H1 (cell line): ENCODE results near the gene SFXN4. TPM values are rescaled to one million over a fixed set of nuclear protein-coding genes. Genes with fewer than 3 reads are reported as not detected.

Source experiments
- CTCF ChIA-PET: fragments of 300-600 bp; sonication (Branson Sonifier 250); formaldehyde crosslinking; loops from one replicate; lab custom pipeline; 2021; ENCODE audit not compliant: partially characterized antibody; lab: Charles Lee
- POLR2A ChIA-PET: fragments of 300-600 bp; sonication (Branson Sonifier 250); formaldehyde crosslinking; loops from one replicate; lab custom pipeline; 2021; ENCODE audit warnings: inconsistent platforms; ENCODE audit not compliant: partially characterized antibody; lab: Charles Lee
- DNase-seq, 2 experiments: peaks; one replicate each; pipeline versions ENCODE4 v3.0.0 to v3.0.0-alpha.2; 2010 to 2022; ENCODE audit warnings: low spot score in 2 of 2, low read depth in 1 of 2, mixed read lengths in 1 of 2
- FAIRE-seq: peaks from 2 replicates; lab custom pipeline; 2011; peaks lifted over from hg19 to GRCh38; lab: Jason Lieb, UNC
- H2AFZ ChIP-seq: 2 replicates; pipeline ENCODE4 v1.8.1; 2012; ENCODE audit warnings: low read length, inconsistent platforms
- H2AK5ac ChIP-seq: 2 replicates; pipeline ENCODE4 v1.6.1; 2013; ENCODE audit warnings: low read depth, low read length
- H2BK120ac ChIP-seq: replicated peaks from 2 replicates; pipeline ENCODE3; 2013; ENCODE audit warnings: low read depth, low read length, inconsistent platforms
- H2BK12ac ChIP-seq: 2 replicates; pipeline ENCODE4 v1.6.1; 2013; ENCODE audit warnings: low read depth, low read length
- H2BK15ac ChIP-seq: 2 replicates; pipeline ENCODE4 v1.6.1; 2013; ENCODE audit warnings: low read length
- H2BK20ac ChIP-seq: 2 replicates; pipeline ENCODE4 v1.6.1; 2013; ENCODE audit warnings: low read length
- H2BK5ac ChIP-seq: 2 replicates; pipeline ENCODE4 v1.6.1; 2013; ENCODE audit warnings: low read depth, low read length
- H3K14ac ChIP-seq: 2 replicates; pipeline ENCODE4 v1.6.1; 2013; ENCODE audit warnings: inconsistent platforms; ENCODE audit not compliant: insufficient read length
- H3K18ac ChIP-seq: 2 replicates; pipeline ENCODE4 v1.6.1; 2013; ENCODE audit warnings: low read length; ENCODE audit errors: extremely low read depth
- H3K23ac ChIP-seq: 2 replicates; pipeline ENCODE4 v1.6.1; 2013; ENCODE audit warnings: inconsistent platforms; ENCODE audit not compliant: insufficient read length
- H3K23me2 ChIP-seq: 2 replicates; pipeline ENCODE4 v1.6.1; 2013; ENCODE audit warnings: low read depth, low read length
- H3K27ac ChIP-seq: 2 replicates; pipeline ENCODE4 v1.6.1; 2011; ENCODE audit warnings: low read depth, low read length, inconsistent platforms
- H3K27me3 ChIP-seq, 4 experiments: replicated peaks in 1 of 4; 1 replicate in 1 of 4; 2 replicates in 3 of 4; pipeline versions ENCODE4 v1.6.1 to v1.8.1; 2011 to 2013; ENCODE audit warnings: low read length in 3 of 4, mild to moderate bottlenecking in 3 of 4, inconsistent platforms in 2 of 4, mixed read lengths in 2 of 4, moderate library complexity in 1 of 4; ENCODE audit not compliant: control insufficient read depth in 3 of 4, insufficient read depth in 3 of 4; ENCODE audit errors: extremely low read depth in 1 of 4
- H3K36me3 ChIP-seq, 4 experiments: 2 replicates each; pipeline versions ENCODE4 v1.6.1 to v1.8.1; 2011 to 2013; ENCODE audit warnings: mild to moderate bottlenecking in 4 of 4, low read length in 3 of 4, moderate library complexity in 2 of 4, control low read depth in 1 of 4, inconsistent platforms in 1 of 4; ENCODE audit not compliant: insufficient read depth in 4 of 4, control insufficient read depth in 2 of 4
- H3K4ac ChIP-seq: replicated peaks from 2 replicates; pipeline ENCODE3; 2013; ENCODE audit warnings: low read length, low read depth, mixed read lengths, inconsistent platforms; ENCODE audit not compliant: insufficient read length
- H3K4me1 ChIP-seq, 4 experiments: replicated peaks in 1 of 4; 1 replicate in 1 of 4; 2 replicates in 3 of 4; pipeline versions ENCODE4 v1.6.1 to v1.8.1; 2011 to 2013; ENCODE audit warnings: low read length in 3 of 4, inconsistent platforms in 2 of 4, mixed read lengths in 1 of 4; ENCODE audit not compliant: insufficient read depth in 4 of 4, control insufficient read depth in 3 of 4
- H3K4me2 ChIP-seq, 2 experiments: 2 replicates each; pipeline versions ENCODE4 v1.6.1 to v1.8.1; 2011 to 2013; ENCODE audit warnings: low read depth in 2 of 2, low read length in 2 of 2, control low read depth in 1 of 2, inconsistent platforms in 1 of 2, mild to moderate bottlenecking in 1 of 2; ENCODE audit not compliant: insufficient read depth in 1 of 2
- H3K4me3 ChIP-seq, 4 experiments: fragments of 200-600, 300-600 bp in 1 of 4; sonication (generic), shearing (Covaris generic), sonication (Bioruptor Twin) in 1 of 4; 2 replicates each; pipeline versions ENCODE4 v1.5.1 to v1.8.1; 2011 to 2016; ENCODE audit warnings: low read length in 4 of 4, low read depth in 3 of 4, control low read depth in 2 of 4, inconsistent platforms in 2 of 4, mild to moderate bottlenecking in 2 of 4, mixed read lengths in 1 of 4, moderate library complexity in 1 of 4; ENCODE audit not compliant: insufficient read depth in 2 of 4; ENCODE audit errors: extremely low read depth in 1 of 4
- H3K56ac ChIP-seq: replicated peaks from 2 replicates; pipeline ENCODE3; 2013; ENCODE audit warnings: low read depth, mild to moderate bottlenecking, mixed read lengths, low read length, inconsistent platforms; ENCODE audit not compliant: insufficient read length
- H3K79me1 ChIP-seq: 2 replicates; pipeline ENCODE4 v1.6.1; 2013; ENCODE audit warnings: low read depth, low read length, control low read depth
- H3K79me2 ChIP-seq, 2 experiments: 2 replicates each; pipeline versions ENCODE4 v1.6.1 to v1.8.1; 2012 to 2013; ENCODE audit warnings: low read length in 2 of 2, mild to moderate bottlenecking in 2 of 2, inconsistent platforms in 1 of 2; ENCODE audit not compliant: insufficient read depth in 2 of 2, control insufficient read depth in 1 of 2
- H3K9ac ChIP-seq, 4 experiments: replicated peaks in 1 of 4; 1 replicate in 1 of 4; 2 replicates in 3 of 4; pipeline versions ENCODE4 v1.6.1 to v1.8.1; 2011 to 2013; ENCODE audit warnings: low read depth in 3 of 4, low read length in 3 of 4, control low read depth in 2 of 4, mild to moderate bottlenecking in 2 of 4, moderate library complexity in 2 of 4, inconsistent platforms in 1 of 4; ENCODE audit errors: extremely low read depth in 1 of 4
- H3K9me3 ChIP-seq, 2 experiments: 2 replicates each; pipeline versions ENCODE4 v1.6.1 to v1.8.1; 2012 to 2013; ENCODE audit warnings: mild to moderate bottlenecking in 2 of 2, moderate library complexity in 2 of 2, control low read depth in 1 of 2, inconsistent platforms in 1 of 2, low read depth in 1 of 2, low read length in 1 of 2, mixed read lengths in 1 of 2; ENCODE audit not compliant: insufficient read depth in 2 of 2
- H4K20me1 ChIP-seq, 2 experiments: replicated peaks in 1 of 2; 2 replicates each; pipeline versions ENCODE3 to v1.8.1; 2011 to 2013; ENCODE audit warnings: inconsistent platforms in 2 of 2, low read length in 2 of 2, mild to moderate bottlenecking in 1 of 2; ENCODE audit not compliant: insufficient read depth in 2 of 2, control insufficient read depth in 1 of 2
- H4K5ac ChIP-seq: 2 replicates; pipeline ENCODE4 v1.6.1; 2013; ENCODE audit warnings: low read length, low read depth, mixed read lengths, inconsistent platforms; ENCODE audit not compliant: insufficient read length
- H4K8ac ChIP-seq: 2 replicates; pipeline ENCODE4 v1.8.0; 2013; ENCODE audit warnings: mild to moderate bottlenecking, moderate library complexity, low read length, inconsistent platforms; ENCODE audit not compliant: insufficient read depth; ENCODE audit errors: extremely low read depth
- H4K91ac ChIP-seq: replicated peaks from 2 replicates; pipeline ENCODE3; 2013; ENCODE audit warnings: low read length, mixed read lengths, inconsistent platforms; ENCODE audit not compliant: insufficient read length
- CREB1 ChIP-seq: IDR thresholded peaks from 2 replicates; pipeline ENCODE4 v1.6.1; 2012; ENCODE audit warnings: inconsistent platforms
- CTCF ChIP-seq, 3 experiments: IDR thresholded peaks; 1 replicate in 2 of 3; 2 replicates in 1 of 3; pipeline versions ENCODE4 v1.5.1 to v1.6.1; 2011; ENCODE audit warnings: low read length in 3 of 3, mild to moderate bottlenecking in 3 of 3, inconsistent platforms in 2 of 3, low read depth in 1 of 3, moderate library complexity in 1 of 3; ENCODE audit not compliant: insufficient read depth in 1 of 3; ENCODE audit errors: control extremely low read depth in 1 of 3
- FOSL1 ChIP-seq: IDR thresholded peaks from 2 replicates; pipeline ENCODE4 v1.6.1; 2011; ENCODE audit warnings: mild to moderate bottlenecking, low read depth, low read length, moderate library complexity; ENCODE audit not compliant: insufficient read depth
- GABPA ChIP-seq: IDR thresholded peaks from 2 replicates; pipeline ENCODE4 v1.6.1; 2011; ENCODE audit warnings: mild to moderate bottlenecking, low read length, moderate library complexity, borderline replicate concordance; ENCODE audit not compliant: insufficient read depth
- NRF1 ChIP-seq: IDR thresholded peaks from 2 replicates; pipeline ENCODE4 v1.6.1; 2011; ENCODE audit warnings: mild to moderate bottlenecking, low read depth, low read length, improper control_type of control experiment
- POU5F1 ChIP-seq: IDR thresholded peaks from 2 replicates; pipeline ENCODE4 v1.6.1; 2011; ENCODE audit warnings: low read depth, mild to moderate bottlenecking, low read length, moderate library complexity
- SP2 ChIP-seq: IDR thresholded peaks from 2 replicates; pipeline ENCODE4 v1.6.1; 2012; ENCODE audit warnings: mild to moderate bottlenecking, low read length, inconsistent platforms
- SRF ChIP-seq: IDR thresholded peaks from 2 replicates; pipeline ENCODE4 v1.6.1; 2011; ENCODE audit warnings: mild to moderate bottlenecking, low read depth, low read length, moderate library complexity
- TAF1 ChIP-seq: IDR thresholded peaks from 2 replicates; pipeline ENCODE4 v1.6.1; 2011; ENCODE audit warnings: mild to moderate bottlenecking, low read depth, low read length
- TAF7 ChIP-seq: optimal IDR thresholded peaks from 2 replicates; pipeline ENCODE3; 2011; ENCODE audit warnings: low read depth, mild to moderate bottlenecking, inconsistent platforms, low read length, moderate library complexity, borderline replicate concordance
- WGBS, 2 experiments: shearing (Covaris generic) in 1 of 2; methylation state at CpG; one replicate each; pipeline versions ENCODE4 v1.1.6 to v1.1.7; 2013 to 2015; ENCODE audit warnings: low lambda C conversion rate in 2 of 2, mixed read lengths in 2 of 2, inconsistent platforms in 1 of 2, low coverage in 1 of 2, missing lambda C conversion rate in 1 of 2; ENCODE audit not compliant: insufficient replicate concordance in 2 of 2, insufficient coverage in 1 of 2, insufficient read length in 1 of 2; ENCODE audit errors: extremely low coverage in 1 of 2, missing lambda C conversion rate in 1 of 2; 5-methylcytosine and 5-hydroxymethylcytosine counted together
- polyA plus RNA-seq, 7 experiments: library from polyadenylated mRNA; depleted of rRNA in 3 of 7; stranded (reverse) in 5 of 7; unstranded in 2 of 7; fragments of >200 nt in 5 of 7; fragments of 200-250 nt in 2 of 7; gene quantifications; 1 replicate in 5 of 7; 2 replicates in 1 of 7; 4 replicates in 1 of 7; pipeline versions ENCODE4 v1.2.1 to v1.2.3, GENCODE V29; 2011 to 2013; ENCODE audit warnings: missing spikeins in 2 of 7, mixed read lengths in 2 of 7
- total RNA-seq: library from RNA; stranded (reverse); fragmentation: NEBNext Ultra II Directional; extraction: Animal tissue kit (Norgen Biotek cat#: 25700); gene quantifications from 2 replicates; pipeline ENCODE4 v1.2.1, GENCODE V29; 2021

The SFXN4 gene
- total and polyA plus RNA-seq, 2 of the 8 experiments (the other 6 are each of a cell fraction or from before 2014, with no cell fraction given) = 15.4 to 21.6 TPM

GRCh38 chr10:119161680-119162451, 3.6 kb downstream of the SFXN4 start:
- H2BK5ac ChIP-seq = no peak overlapping the region
- no peak overlapping the region for H4K5ac ChIP-seq
- DNase-seq = no peak
- H3K79me2 ChIP-seq = no peaks in the 10 kb centered on the region
- no peak overlapping the region for H3K4me3 ChIP-seq
- FAIRE-seq = no peak
- H3K4ac ChIP-seq = no peak overlapping the region
- H2BK120ac ChIP-seq = no peak overlapping the region
- H2BK12ac ChIP-seq = no peak overlapping the region
- ChIA-PET POLR2A (interaction anchor here (0.9 to 1.5 kb wide), 3 partner anchors 9 to 17 kb away, joined by 5 to 10 read pairs (median 6); partner anchors contain the start of gene PRDX3), CTCF (interaction anchor here (0.6 to 1.6 kb wide), 5 partner anchors 12 to 261 kb away, joined by 3 to 4 read pairs (median 3); no protein-coding TSS in a partner anchor)
- H4K8ac ChIP-seq = no peak overlapping the region
- no peak overlapping the region for H2BK15ac ChIP-seq
- no peak overlapping the region for H3K27ac ChIP-seq
- H3K18ac ChIP-seq = no peak overlapping the region
- WGBS, 2 experiments = 88% methylated on average over 11 of the region's 11 CpGs; no CpG with 5 or more reads in 1 of the 2 experiments
- H3K4me2 ChIP-seq = no peak overlapping the region
- peaks cover 0 to 5% (median 0%) of the 10 kb centered on the region in 4 experiments; a peak in 2 of 7 replicates for H3K4me1 ChIP-seq
- no peak overlapping the region for H3K9ac ChIP-seq
- no peaks in the 10 kb centered on the region; a peak in 2 of 8 replicates for H3K36me3 ChIP-seq
- no peak overlapping the region for H3K23ac ChIP-seq
- no peak overlapping the region for H3K56ac ChIP-seq
- no peak overlapping the region for H2AK5ac ChIP-seq
- H4K91ac ChIP-seq = no peak overlapping the region
- H4K20me1 ChIP-seq = peaks cover 0 to 3% of the 10 kb centered on the region in 2 experiments
- H3K79me1 ChIP-seq = no peaks in the 10 kb centered on the region
- no peaks in the 10 kb centered on the region; a peak in 2 of 7 replicates for H3K27me3 ChIP-seq
- no peak overlapping the region for H2AFZ ChIP-seq
- no peak overlapping the region for H2BK20ac ChIP-seq
- H3K14ac ChIP-seq = no peak overlapping the region
- H3K9me3 ChIP-seq = no peaks in the 10 kb centered on the region; a peak in 1 of 4 replicates
- H3K23me2 ChIP-seq = peaks cover 10% of the 10 kb centered on the region
- TF ChIP-seq CTCF (IDR thresholded peaks at IDR 0.05; ENCODE audit: control extremely low read depth in 1 of 3, insufficient read depth in 1 of 3, low read depth in 1 of 3, low read length in 3 of 3) = no peak
- TF ChIP-seq NRF1 = no peak
- no peak for TF ChIP-seq TAF1
- no peak for TF ChIP-seq GABPA
- no peak for TF ChIP-seq POU5F1
- TF ChIP-seq SP2 = no peak
- no peak for TF ChIP-seq SRF
- TF ChIP-seq CREB1 = no peak
- no peak for TF ChIP-seq TAF7
- no peak for TF ChIP-seq FOSL1
